ENCODE measurements around the gene BHLHE40. TPM values are rescaled to one million over a fixed set of nuclear protein-coding genes. Genes with fewer than 3 reads are reported as not detected.

The BHLHE40 gene
- polyA plus RNA-seq, 10 donors: 15.6 to 52.8 (median 26.5) TPM

GRCh38 chr3:4997946-4998345, 18.7 kb downstream of the BHLHE40 start:
- DNase-seq: no peak

GRCh38 chr3:4999531-5000184, 20.4 kb downstream of the BHLHE40 start:
- no peak for DNase-seq

- no peak for DNase-seq
Observed at GRCh38 chr3:5001135-5001534, 21.9 kb downstream of the BHLHE40 start.

- no peak for DNase-seq
Observed at GRCh38 chr3:5001805-5002173, 22.6 kb downstream of the BHLHE40 start.

- no peak for DNase-seq
Observed at GRCh38 chr3:5002174-5002870, 23.1 kb downstream of the BHLHE40 start.

- no peak for DNase-seq
Observed at GRCh38 chr3:5002871-5003247, 23.6 kb downstream of the BHLHE40 start.

GRCh38 chr3:5004319-5005152, 25.3 kb downstream of the BHLHE40 start:
- no peak for DNase-seq

GRCh38 chr3:5005367-5005766, 26.1 kb downstream of the BHLHE40 start:
- no peak for DNase-seq

GRCh38 chr3:5006755-5007202, 27.5 kb downstream of the BHLHE40 start:
- DNase-seq: peak in 1 of 3 donors; percentile 42

- no peak for DNase-seq
Observed at GRCh38 chr3:5007873-5008272, 28.6 kb downstream of the BHLHE40 start.

GRCh38 chr3:5009506-5010109, 30.4 kb downstream of the BHLHE40 start:
- DNase-seq: peak in 1 of 3 donors; percentile 53

GRCh38 chr3:5010140-5010539, 30.9 kb downstream of the BHLHE40 start:
- no peak for DNase-seq

- DNase-seq: peak in 1 of 3 donors; percentile 32
Observed at GRCh38 chr3:5010706-5011554, 31.7 kb downstream of the BHLHE40 start.

GRCh38 chr3:5011555-5012256, 32.5 kb downstream of the BHLHE40 start:
- DNase-seq: no peak

- no peak for DNase-seq
Observed at GRCh38 chr3:5012367-5012766, 33.1 kb downstream of the BHLHE40 start.

GRCh38 chr3:5013021-5013906, 34.0 kb downstream of the BHLHE40 start:
- no peak for DNase-seq

GRCh38 chr3:5014391-5014790, 35.2 kb downstream of the BHLHE40 start:
- DNase-seq: peak in 1 of 3 donors; percentile 26

- DNase-seq: no peak
Observed at GRCh38 chr3:5015056-5015455, 35.8 kb downstream of the BHLHE40 start.

All from muscle of back (tissue), 11 donors.